ENCODE measurements around the gene CSRP1. TPM values are rescaled to one million over a fixed set of nuclear protein-coding genes. Genes with fewer than 3 reads are reported as not detected.

CSRP1 gene
- total and polyA plus RNA-seq, 9 of the 15 experiments (the other 6 are each of a cell fraction or from before 2014, with no cell fraction given): 6.8 to 39.4 (median 23.7) TPM

- TF ChIP-seq ETV5 (CRISPR knock-in tag; IDR thresholded peaks at IDR 0.05; ENCODE audit: low read depth): no peak
- TF ChIP-seq CHD4 (IDR thresholded peaks at IDR 0.05; ENCODE audit: insufficient read depth, insufficient replicate concordance, low read depth, low read length, poor library complexity, severe bottlenecking): no peak
- no peak for TF ChIP-seq ERF (CRISPR knock-in tag; IDR thresholded peaks at IDR 0.05)
- no peak for TF ChIP-seq KLF13 (tag; IDR thresholded peaks at IDR 0.05; ENCODE audit: borderline replicate concordance, low read depth)
- no peak for TF ChIP-seq PHB (CRISPR knock-in tag; IDR thresholded peaks at IDR 0.05)
- TF ChIP-seq HMG20A (CRISPR knock-in tag; conservative IDR thresholded peaks at IDR 0.05): no peak
- TF ChIP-seq BHLHE40 (IDR thresholded peaks at IDR 0.05; ENCODE audit: low read length): peak; percentile 73
- TF ChIP-seq, protein P1, sequence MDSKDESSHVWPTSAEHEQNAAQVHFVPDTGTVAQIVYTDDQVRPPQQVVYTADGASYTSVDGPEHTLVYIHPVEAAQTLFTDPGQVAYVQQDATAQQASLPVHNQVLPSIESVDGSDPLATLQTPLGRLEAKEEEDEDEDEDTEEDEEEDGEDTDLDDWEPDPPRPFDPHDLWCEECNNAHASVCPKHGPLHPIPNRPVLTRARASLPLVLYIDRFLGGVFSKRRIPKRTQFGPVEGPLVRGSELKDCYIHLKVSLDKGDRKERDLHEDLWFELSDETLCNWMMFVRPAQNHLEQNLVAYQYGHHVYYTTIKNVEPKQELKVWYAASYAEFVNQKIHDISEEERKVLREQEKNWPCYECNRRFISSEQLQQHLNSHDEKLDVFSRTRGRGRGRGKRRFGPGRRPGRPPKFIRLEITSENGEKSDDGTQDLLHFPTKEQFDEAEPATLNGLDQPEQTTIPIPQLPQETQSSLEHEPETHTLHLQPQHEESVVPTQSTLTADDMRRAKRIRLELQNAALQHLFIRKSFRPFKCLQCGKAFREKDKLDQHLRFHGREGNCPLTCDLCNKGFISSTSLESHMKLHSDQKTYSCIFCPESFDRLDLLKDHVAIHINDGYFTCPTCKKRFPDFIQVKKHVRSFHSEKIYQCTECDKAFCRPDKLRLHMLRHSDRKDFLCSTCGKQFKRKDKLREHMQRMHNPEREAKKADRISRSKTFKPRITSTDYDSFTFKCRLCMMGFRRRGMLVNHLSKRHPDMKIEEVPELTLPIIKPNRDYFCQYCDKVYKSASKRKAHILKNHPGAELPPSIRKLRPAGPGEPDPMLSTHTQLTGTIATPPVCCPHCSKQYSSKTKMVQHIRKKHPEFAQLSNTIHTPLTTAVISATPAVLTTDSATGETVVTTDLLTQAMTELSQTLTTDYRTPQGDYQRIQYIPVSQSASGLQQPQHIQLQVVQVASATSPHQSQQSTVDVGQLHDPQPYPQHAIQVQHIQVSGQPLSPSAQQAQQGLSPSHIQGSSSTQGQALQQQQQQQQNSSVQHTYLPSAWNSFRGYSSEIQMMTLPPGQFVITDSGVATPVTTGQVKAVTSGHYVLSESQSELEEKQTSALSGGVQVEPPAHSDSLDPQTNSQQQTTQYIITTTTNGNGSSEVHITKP (IDR thresholded peaks at IDR 0.05; ENCODE audit: partially characterized antibody): peak; percentile 19
- TF ChIP-seq RCOR1 (IDR thresholded peaks at IDR 0.05; ENCODE audit: borderline replicate concordance in 1 of 2, low read depth in 2 of 2, low read length in 2 of 2): peak; percentile 49 to 73; a peak in 3 of 4 replicates
- no peak for TF ChIP-seq ZNF609 (CRISPR knock-in tag; IDR thresholded peaks at IDR 0.05; ENCODE audit: borderline replicate concordance)
- TF ChIP-seq HIVEP1 (CRISPR knock-in tag; IDR thresholded peaks at IDR 0.05): no peak
- TF ChIP-seq ZNF224 (CRISPR knock-in tag; IDR thresholded peaks at IDR 0.05): no peak
- no peak for TF ChIP-seq FOXM1 (IDR thresholded peaks at IDR 0.05; ENCODE audit: low read depth)
- TF ChIP-seq FOXM1 (CRISPR knock-in tag; IDR thresholded peaks at IDR 0.05; ENCODE audit: low read depth): no peak
- no peak for TF ChIP-seq PURB (CRISPR knock-in tag; IDR thresholded peaks at IDR 0.05; ENCODE audit: low read depth)
Observed at GRCh38 chr1:201530741-201531531, 24.0 kb upstream of the CSRP1 start (continued).
